Skeletal muscle cell (primary cell): ENCODE data around the gene DLX6.
"Not testable (repeated sequence)": the region's sequence is repeated elsewhere in the genome, so short reads cannot be mapped to it uniquely, and the experiment has no call there.

Experiments used
- DNase-seq: peaks from one replicate; pipeline ENCODE4 v3.0.0-alpha.2; 2010; ENCODE audit warnings: low read depth
- H3K4me3 ChIP-seq: 2 replicates; pipeline ENCODE4 v1.5.1; 2011; ENCODE audit warnings: low read depth, mild to moderate bottlenecking, control low read depth, low read length, moderate library complexity

Gene DLX6

GRCh38 chr7:97020601-97020995 is 15.2 kb downstream of the DLX6 start:
- DNase-seq = no peak
- H3K4me3 ChIP-seq = no peak overlapping the region

GRCh38 chr7:97020996-97021746 is 15.8 kb downstream of the DLX6 start:
- no peak overlapping the region for H3K4me3 ChIP-seq
- no peak for DNase-seq

- H3K4me3 ChIP-seq = no peak overlapping the region
- no peak for DNase-seq
Measured at GRCh38 chr7:97021747-97022490, 16.6 kb downstream of the DLX6 start.

GRCh38 chr7:97022491-97023306 is 17.3 kb downstream of the DLX6 start:
- no peak for DNase-seq

GRCh38 chr7:97024209-97025129 is 19.1 kb downstream of the DLX6 start, which contains the start of gene DLX5:
TSS of gene DLX5 (minus strand) at chr7:97024831. CDS start at chr7:97024623, 208 bp downstream.
- peak within 1 kb of the TSS; percentile 32 for H3K4me3 ChIP-seq
- no peak for DNase-seq

More at GRCh38 chr7:97022491-97023306, 17.3 kb downstream of the DLX6 start:
- no peak overlapping the region for H3K4me3 ChIP-seq

GRCh38 chr7:97025130-97025499 is 19.8 kb downstream of the DLX6 start:
- H3K4me3 ChIP-seq = no peak overlapping the region
- DNase-seq = no peak

GRCh38 chr7:97025983-97026714 is 20.8 kb downstream of the DLX6 start:
- DNase-seq = no peak
- H3K4me3 ChIP-seq = no peak overlapping the region

- DNase-seq = no peak
- peak overlapping the region; percentile 41 for H3K4me3 ChIP-seq
Measured at GRCh38 chr7:97026715-97027426, 21.5 kb downstream of the DLX6 start.

- H3K4me3 ChIP-seq = peak overlapping the region; percentile 41
- peak; percentile 43 for DNase-seq
Measured at GRCh38 chr7:97027427-97028234, 22.3 kb downstream of the DLX6 start.

- H3K4me3 ChIP-seq, DNase-seq: not testable (repeated sequence)
Measured at GRCh38 chr7:97034213-97034852, 29.0 kb downstream of the DLX6 start.

GRCh38 chr7:97039374-97040065 is 34.2 kb downstream of the DLX6 start:
- DNase-seq = no peak
- no peak overlapping the region for H3K4me3 ChIP-seq

- no peak for DNase-seq
- H3K4me3 ChIP-seq = no peak overlapping the region
Measured at GRCh38 chr7:97043281-97043680, 37.9 kb downstream of the DLX6 start.
